ENCODE data around the gene DNAJB8. TPM values are rescaled to one million over a fixed set of nuclear protein-coding genes. Genes with fewer than 3 reads are reported as not detected.
A peak's percentile ranks its signal among the peaks of the same experiment; 100 is the strongest.

Gene DNAJB8
- total RNA-seq, 2 experiments from 2014 or later = not detected

GRCh38 chr3:128499724-128500275 lies 33.1 kb upstream of the DNAJB8 start:
- no peak for DNase-seq
- H3K27me3 Mint-ChIP-seq = peaks cover 49% of the 10 kb centered on the region
- H3K4me1 Mint-ChIP-seq = peaks cover 5% of the 10 kb centered on the region
- ChIA-PET POLR2A (no interaction called here), CTCF (interaction anchor here (0.7 to 1.5 kb wide), 4 partner anchors 8 to 109 kb away, joined by 3 to 7 read pairs (median 3); no protein-coding TSS in a partner anchor)
- no peak overlapping the region for H3K27ac Mint-ChIP-seq
- no peaks in the 10 kb centered on the region for H3K9me3 Mint-ChIP-seq
- H3K36me3 Mint-ChIP-seq (ENCODE audit: low read depth) = no peaks in the 10 kb centered on the region
- H3K4me3 Mint-ChIP-seq = no peak overlapping the region

- peaks cover 56% of the 10 kb centered on the region for H3K27me3 Mint-ChIP-seq
- peaks cover 5% of the 10 kb centered on the region for H3K4me1 Mint-ChIP-seq
- DNase-seq = no peak
- ChIA-PET CTCF (interaction anchor here (0.7 to 1.5 kb wide), 4 partner anchors 8 to 110 kb away, joined by 3 to 7 read pairs (median 3); no protein-coding TSS in a partner anchor), POLR2A (no interaction called here)
- H3K27ac Mint-ChIP-seq = no peak overlapping the region
- H3K9me3 Mint-ChIP-seq = no peaks in the 10 kb centered on the region
- peak overlapping the region; percentile 16 for H3K4me3 Mint-ChIP-seq
- H3K36me3 Mint-ChIP-seq (ENCODE audit: low read depth) = no peaks in the 10 kb centered on the region
Measured at GRCh38 chr3:128498901-128499530, 32.3 kb upstream of the DNAJB8 start.

GRCh38 chr3:128498127-128498626 lies 31.5 kb upstream of the DNAJB8 start:
- H3K9me3 Mint-ChIP-seq = no peaks in the 10 kb centered on the region
- H3K27ac Mint-ChIP-seq = no peak overlapping the region
- POLR2A ChIA-PET = no interaction called here
- no peak for DNase-seq
- no peaks in the 10 kb centered on the region for H3K36me3 Mint-ChIP-seq (ENCODE audit: low read depth)
- H3K27me3 Mint-ChIP-seq = peaks cover 63% of the 10 kb centered on the region
- peak overlapping the region; percentile 23 for H3K4me3 Mint-ChIP-seq
- H3K4me1 Mint-ChIP-seq = peaks cover 5% of the 10 kb centered on the region
- CTCF ChIA-PET = interaction anchor here (1.1 to 1.7 kb wide), 5 partner anchors 15 to 107 kb away, joined by 3 to 5 read pairs (median 3); no protein-coding TSS in a partner anchor

GRCh38 chr3:128497305-128498126 lies 30.8 kb upstream of the DNAJB8 start:
- H3K27ac Mint-ChIP-seq = no peak overlapping the region
- CTCF ChIA-PET = interaction anchor here (0.8 to 1.7 kb wide), 6 partner anchors 15 to 107 kb away, joined by 3 to 5 read pairs (median 4); no protein-coding TSS in a partner anchor
- POLR2A ChIA-PET = no interaction called here

GRCh38 chr3:128496602-128497304 lies 30.1 kb upstream of the DNAJB8 start:
- H3K27ac Mint-ChIP-seq = no peak overlapping the region
- peaks cover 66% of the 10 kb centered on the region for H3K27me3 Mint-ChIP-seq
- no peaks in the 10 kb centered on the region for H3K9me3 Mint-ChIP-seq
- DNase-seq = no peak
- CTCF ChIA-PET = interaction anchor here (0.8 to 1.7 kb wide), 8 partner anchors 14 to 108 kb away, joined by 3 to 5 read pairs (median 4); no protein-coding TSS in a partner anchor
- no peaks in the 10 kb centered on the region for H3K36me3 Mint-ChIP-seq (ENCODE audit: low read depth)
- peak overlapping the region; percentile 62 for H3K4me3 Mint-ChIP-seq
- POLR2A ChIA-PET = no interaction called here
- H3K4me1 Mint-ChIP-seq = peaks cover 7% of the 10 kb centered on the region

More at GRCh38 chr3:128497305-128498126, 30.8 kb upstream of the DNAJB8 start:
- Mint-ChIP-seq H3K4me3 (peak overlapping the region; percentile 62), H3K36me3 (ENCODE audit: low read depth) (no peaks in the 10 kb centered on the region), H3K9me3 (no peaks in the 10 kb centered on the region), H3K4me1 (peaks cover 5% of the 10 kb centered on the region), H3K27me3 (peaks cover 63% of the 10 kb centered on the region)
- DNase-seq = peak; percentile 67

- Mint-ChIP-seq H3K9me3 (no peaks in the 10 kb centered on the region), H3K4me3 (peak overlapping the region; percentile 2), H3K4me1 (peaks cover 7% of the 10 kb centered on the region), H3K36me3 (ENCODE audit: low read depth) (no peaks in the 10 kb centered on the region), H3K27ac (no peak overlapping the region), H3K27me3 (peaks cover 69% of the 10 kb centered on the region)
- POLR2A ChIA-PET = no interaction called here
- DNase-seq = no peak
- CTCF ChIA-PET = interaction anchor here (0.6 to 1.7 kb wide), 6 partner anchors 10 to 408 kb away, joined by 3 to 5 read pairs (median 3); no protein-coding TSS in a partner anchor
Measured at GRCh38 chr3:128496019-128496601, 29.4 kb upstream of the DNAJB8 start.

GRCh38 chr3:128495435-128495970 lies 28.8 kb upstream of the DNAJB8 start:
- Mint-ChIP-seq H3K27me3 (peaks cover 69% of the 10 kb centered on the region), H3K4me3 (no peak overlapping the region), H3K27ac (no peak overlapping the region), H3K4me1 (peaks cover 7% of the 10 kb centered on the region), H3K36me3 (ENCODE audit: low read depth) (no peaks in the 10 kb centered on the region), H3K9me3 (no peaks in the 10 kb centered on the region)
- POLR2A ChIA-PET = no interaction called here
- CTCF ChIA-PET = interaction anchor here (0.6 to 1.7 kb wide), 5 partner anchors 10 to 400 kb away, joined by 3 to 5 read pairs (median 3); no protein-coding TSS in a partner anchor
- DNase-seq = no peak

DNA sequence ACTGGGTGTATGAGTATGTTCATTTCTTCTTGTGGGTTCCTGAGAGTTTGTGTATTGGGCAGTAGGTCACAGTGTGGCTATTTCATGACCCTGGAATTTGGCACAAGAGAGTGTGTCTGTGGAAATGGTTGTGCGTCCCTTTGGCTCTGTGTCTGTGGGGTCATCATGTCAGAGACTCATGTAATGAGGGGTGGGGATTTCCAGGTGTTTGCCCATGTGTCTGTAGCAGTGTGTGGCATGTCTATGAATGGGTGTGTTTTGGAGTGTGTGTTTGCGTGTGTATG lies 27.6 kb upstream of the DNAJB8 start:
- ChIA-PET POLR2A (no interaction called here), CTCF (no interaction called here)
- Mint-ChIP-seq H3K27ac (no peak overlapping the region), H3K27me3 (peaks cover 74% of the 10 kb centered on the region), H3K4me1 (peaks cover 13% of the 10 kb centered on the region), H3K9me3 (no peaks in the 10 kb centered on the region), H3K36me3 (ENCODE audit: low read depth) (no peaks in the 10 kb centered on the region), H3K4me3 (no peak overlapping the region)
- no peak for DNase-seq

DNA sequence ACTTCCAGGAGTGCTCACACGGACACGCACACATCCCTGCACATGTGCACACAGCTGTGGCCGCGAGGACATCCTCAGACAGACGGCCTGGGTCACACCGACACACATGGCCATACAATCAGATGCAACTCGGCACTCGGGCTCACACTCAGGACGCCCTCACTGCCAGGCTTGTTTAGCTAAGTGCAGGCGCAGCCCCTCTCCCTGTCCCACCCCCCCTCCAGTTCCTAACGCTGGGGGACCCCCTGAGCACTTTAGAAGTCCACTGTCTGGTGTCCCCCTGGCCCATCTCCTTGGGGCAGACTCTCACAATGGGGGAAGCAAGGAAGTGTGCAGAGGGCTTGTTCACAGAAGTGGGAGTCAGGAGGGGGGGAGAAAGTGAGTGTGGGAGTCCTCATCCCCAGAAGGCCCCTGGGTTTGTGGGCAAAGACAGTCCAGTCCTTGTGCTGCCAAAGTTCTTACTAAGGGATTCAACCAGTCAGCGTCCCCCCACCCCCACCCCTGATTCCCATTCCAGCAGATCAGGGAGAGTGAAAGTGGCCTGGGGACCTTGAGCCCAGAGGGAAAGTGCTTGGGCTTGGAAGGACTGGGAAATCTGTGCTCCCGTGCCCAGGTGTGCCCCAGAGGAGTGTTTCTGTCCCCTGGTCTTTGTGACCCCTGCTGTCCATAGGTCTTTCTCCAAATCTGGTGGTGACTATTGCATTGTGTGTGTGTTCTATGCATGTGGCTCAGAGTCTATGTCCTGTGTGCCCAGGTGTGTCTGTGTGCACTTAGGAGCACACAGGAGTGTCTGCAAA lies 27.1 kb upstream of the DNAJB8 start:
- DNase-seq = no peak
- Mint-ChIP-seq H3K9me3 (no peaks in the 10 kb centered on the region), H3K4me1 (peaks cover 13% of the 10 kb centered on the region), H3K36me3 (ENCODE audit: low read depth) (no peaks in the 10 kb centered on the region), H3K4me3 (no peak overlapping the region), H3K27ac (no peak overlapping the region), H3K27me3 (peaks cover 71% of the 10 kb centered on the region)
- CTCF ChIA-PET = interaction anchor here (0.8 to 1.3 kb wide), 2 partner anchors 64 to 67 kb away, joined by 3 read pairs; no protein-coding TSS in a partner anchor
- POLR2A ChIA-PET = no interaction called here

GRCh38 chr3:128492671-128493569 lies 26.2 kb upstream of the DNAJB8 start, which contains the start of gene GATA2:
Gene GATA2 (minus strand): TSS chr3:128493201. CDS start chr3:128487031, 6,170 bp downstream.
- CTCF ChIA-PET = interaction anchor here (0.8 to 1.7 kb wide), 3 partner anchors 63 to 67 kb away, joined by 3 to 5 read pairs (median 3); no protein-coding TSS in a partner anchor
- peaks cover 72% of the 10 kb centered on the region for H3K27me3 Mint-ChIP-seq
- no peak within 1 kb of the TSS for H3K4me3 Mint-ChIP-seq
- H3K9me3 Mint-ChIP-seq = no peaks in the 10 kb centered on the region
- no peaks in the 10 kb centered on the region for H3K36me3 Mint-ChIP-seq (ENCODE audit: low read depth)
- no peak for DNase-seq
- POLR2A ChIA-PET = no interaction called here
- H3K27ac Mint-ChIP-seq = peak within 1 kb of the TSS; percentile 57
- peaks cover 17% of the 10 kb centered on the region for H3K4me1 Mint-ChIP-seq
